Activated naive CD8-positive, alpha-beta T cell treated with anti-CD3 and anti-CD28 coated beads, Interleukin-2, amount 50 U/mL, for 16 hours (primary cell): ENCODE data around the gene PRPF31.
"Not testable (repeated sequence)": the region's sequence is repeated elsewhere in the genome, so short reads cannot be mapped to it uniquely, and the experiment has no call there.

Source experiments
- DNase-seq: peaks from one replicate; pipeline ENCODE4 v3.0.0-alpha.2; 2020; ENCODE audit warnings: low read depth, low spot score

Gene PRPF31, protein sequence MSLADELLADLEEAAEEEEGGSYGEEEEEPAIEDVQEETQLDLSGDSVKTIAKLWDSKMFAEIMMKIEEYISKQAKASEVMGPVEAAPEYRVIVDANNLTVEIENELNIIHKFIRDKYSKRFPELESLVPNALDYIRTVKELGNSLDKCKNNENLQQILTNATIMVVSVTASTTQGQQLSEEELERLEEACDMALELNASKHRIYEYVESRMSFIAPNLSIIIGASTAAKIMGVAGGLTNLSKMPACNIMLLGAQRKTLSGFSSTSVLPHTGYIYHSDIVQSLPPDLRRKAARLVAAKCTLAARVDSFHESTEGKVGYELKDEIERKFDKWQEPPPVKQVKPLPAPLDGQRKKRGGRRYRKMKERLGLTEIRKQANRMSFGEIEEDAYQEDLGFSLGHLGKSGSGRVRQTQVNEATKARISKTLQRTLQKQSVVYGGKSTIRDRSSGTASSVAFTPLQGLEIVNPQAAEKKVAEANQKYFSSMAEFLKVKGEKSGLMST

DNA sequence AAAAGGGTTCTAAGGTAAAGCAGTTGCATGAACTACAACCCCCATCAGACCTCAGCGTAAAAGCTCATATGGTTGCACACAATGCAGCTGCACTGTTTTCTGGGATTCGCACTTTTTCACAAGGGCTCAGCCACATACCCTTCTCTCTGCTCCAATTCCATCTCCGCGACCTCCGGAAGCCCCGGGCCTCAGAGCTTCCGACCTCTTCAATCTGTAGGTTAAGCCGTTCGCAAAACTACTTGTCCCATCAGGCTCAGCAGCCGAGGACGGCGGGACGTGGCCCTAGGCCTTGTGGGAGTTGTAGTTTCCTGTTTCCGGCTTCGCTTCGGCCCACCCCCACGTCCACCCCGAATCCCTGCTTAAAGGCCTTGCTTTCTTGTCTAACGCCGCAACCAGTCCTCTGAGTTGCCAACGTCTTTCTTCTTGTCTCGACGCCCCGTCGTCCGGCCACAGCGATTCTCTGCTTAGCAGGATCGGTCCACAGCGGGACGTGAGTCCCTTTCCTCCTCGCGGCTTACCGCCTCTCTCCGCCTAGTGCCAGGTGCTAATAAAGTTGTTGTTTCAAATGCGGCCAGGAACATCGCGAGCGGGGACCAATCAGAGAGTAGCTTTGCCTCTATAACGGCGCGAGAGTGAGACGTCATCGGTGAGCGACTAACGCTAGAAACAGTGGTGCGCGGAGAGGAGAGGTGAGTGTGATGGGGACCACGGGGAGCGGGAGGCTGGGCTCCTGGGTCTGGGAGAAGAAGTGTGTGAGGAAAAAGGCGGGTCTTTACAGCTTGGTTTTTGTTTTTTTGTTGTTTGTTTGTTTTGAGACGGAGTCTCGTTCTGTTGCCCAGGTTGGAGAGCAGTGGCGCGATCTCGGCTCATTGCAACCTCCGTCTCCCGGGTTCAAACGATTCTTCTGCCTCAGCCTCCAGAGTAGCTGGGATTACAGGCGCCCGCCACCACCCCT is at the start of gene PRPF31, which contains the start of gene TFPT:
PRPF31 (plus strand) TSS at position 646 of the 955 bp plus-strand sequence. CDS start 2,525 bp downstream, outside the sequence.
TFPT (minus strand) TSS at position 549 of the 955 bp plus-strand sequence; CDS start at position 161, 388 bp downstream.
- DNase-seq = peak; percentile 93

DNA sequence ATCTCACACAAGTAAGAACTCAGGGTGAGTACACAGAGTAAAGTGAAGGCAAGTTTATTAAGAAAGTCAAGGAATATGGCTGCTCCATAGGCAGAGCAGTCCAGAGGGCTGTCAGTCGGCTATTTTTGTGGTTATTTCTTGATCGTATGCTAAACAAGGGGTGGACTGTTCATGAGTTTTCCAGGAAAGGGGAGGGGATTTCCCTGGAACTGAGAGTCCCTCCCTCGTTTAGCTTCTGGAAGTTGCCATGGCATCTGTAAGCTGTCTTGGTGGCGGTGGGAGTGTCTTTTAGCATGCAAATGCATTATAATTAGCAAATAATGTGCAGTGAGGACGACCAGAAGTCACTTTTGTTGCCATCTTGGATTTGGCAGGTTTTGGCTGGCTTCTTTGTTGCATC is 46.1 kb upstream of the PRPF31 start:
- no peak for DNase-seq

DNA sequence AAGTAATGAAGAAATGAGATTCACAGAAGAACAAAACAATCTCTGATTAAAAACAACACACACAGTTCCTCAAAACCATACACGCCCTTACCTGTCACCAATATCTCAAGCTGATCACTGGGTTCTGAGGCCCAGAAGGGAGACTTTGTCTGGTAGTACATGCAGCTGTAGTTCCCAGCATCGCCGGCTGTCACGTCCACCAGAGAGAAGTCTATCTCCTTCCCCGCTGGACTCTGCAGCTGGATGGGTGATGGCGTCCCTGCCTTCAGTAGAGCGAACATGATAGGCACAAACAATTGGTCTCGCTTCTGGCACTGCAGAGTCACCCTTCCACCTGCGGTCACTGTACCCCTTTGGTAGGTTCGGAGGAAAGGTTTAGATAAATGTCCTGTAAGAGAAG is 41.7 kb upstream of the PRPF31 start:
- no peak for DNase-seq

DNA sequence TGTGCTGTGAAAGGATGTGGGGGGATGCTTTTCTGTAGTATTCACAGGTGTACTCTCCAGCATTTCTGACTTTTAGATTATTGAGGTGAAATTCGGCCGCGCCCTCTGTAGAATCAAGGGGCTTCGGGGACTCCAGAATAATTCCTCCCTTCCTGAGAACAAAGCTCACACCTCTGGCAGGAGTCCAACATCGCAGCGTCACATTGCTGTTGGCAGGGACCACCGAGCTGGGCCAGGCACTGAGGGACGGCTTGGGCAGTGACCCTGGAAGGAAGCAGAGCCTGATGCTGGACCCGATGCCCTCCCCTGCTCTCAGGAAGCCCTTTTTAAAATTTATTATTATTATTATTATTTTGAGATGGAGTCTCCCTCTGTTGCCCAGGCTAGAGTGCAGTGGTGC is 40.7 kb upstream of the PRPF31 start:
- no peak for DNase-seq

DNA sequence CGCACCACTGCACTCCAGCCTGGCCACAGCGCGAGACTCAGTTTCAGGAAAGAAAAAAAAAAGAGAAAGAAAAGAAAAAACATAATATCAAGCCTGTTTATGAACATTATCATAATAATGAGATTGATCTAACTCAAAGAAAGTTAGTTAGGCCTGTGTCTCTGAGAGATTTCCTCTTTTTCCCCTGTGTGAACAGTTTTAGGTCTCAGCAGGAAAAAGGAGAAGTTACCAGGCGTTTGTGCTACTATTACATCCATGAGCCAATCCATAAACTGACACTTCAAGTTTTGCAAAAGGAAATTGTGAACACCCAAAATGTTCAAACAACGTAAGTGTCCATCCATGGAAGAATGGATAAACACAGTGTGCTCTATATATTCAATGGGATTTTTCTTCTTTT is 38.2 kb upstream of the PRPF31 start:
- no peak for DNase-seq

DNA sequence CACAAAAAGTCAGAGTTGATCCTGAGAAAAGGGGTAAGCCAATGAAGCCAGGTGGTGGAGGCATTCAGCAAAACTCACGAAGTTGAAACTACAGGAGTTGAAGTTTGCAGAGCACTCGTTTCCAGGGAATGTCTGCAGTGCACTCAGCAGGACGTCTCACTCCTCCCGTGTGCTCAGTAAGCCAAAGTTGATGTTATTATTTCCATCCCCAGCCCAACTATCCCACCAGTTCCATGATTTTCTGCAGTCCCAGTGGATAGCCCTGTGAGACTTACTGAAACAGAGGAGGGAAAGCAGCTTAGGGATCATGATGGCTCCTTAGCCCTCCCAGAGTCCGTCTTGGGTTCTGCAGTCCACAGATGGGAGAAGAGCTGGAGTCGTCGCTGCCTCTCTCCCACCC is 34.5 kb upstream of the PRPF31 start, which contains the start of gene TARM1:
TARM1 (minus strand) TSS at position 334 of the 400 bp plus-strand sequence; CDS start at position 309, 25 bp downstream.
- no peak for DNase-seq

DNA sequence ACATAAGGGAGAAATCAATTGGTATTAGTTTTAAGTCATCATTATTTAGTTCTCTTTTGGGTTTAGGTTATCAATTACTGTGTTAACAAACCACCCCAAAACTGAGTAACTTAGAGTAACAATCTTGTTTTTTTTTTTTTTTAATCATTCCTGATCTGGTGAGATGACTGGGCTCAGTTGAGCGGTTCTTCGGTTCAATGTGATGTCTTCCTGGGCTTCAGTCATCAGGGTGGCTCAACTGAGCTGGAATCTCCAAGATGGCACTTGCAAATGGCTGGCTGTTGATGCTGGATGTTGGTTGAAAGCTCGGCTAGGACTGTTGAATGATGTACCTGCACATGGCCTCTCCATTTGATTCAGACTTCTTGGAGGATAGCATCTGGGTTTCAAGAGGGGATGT is 31.1 kb upstream of the PRPF31 start:
- no peak for DNase-seq

DNA sequence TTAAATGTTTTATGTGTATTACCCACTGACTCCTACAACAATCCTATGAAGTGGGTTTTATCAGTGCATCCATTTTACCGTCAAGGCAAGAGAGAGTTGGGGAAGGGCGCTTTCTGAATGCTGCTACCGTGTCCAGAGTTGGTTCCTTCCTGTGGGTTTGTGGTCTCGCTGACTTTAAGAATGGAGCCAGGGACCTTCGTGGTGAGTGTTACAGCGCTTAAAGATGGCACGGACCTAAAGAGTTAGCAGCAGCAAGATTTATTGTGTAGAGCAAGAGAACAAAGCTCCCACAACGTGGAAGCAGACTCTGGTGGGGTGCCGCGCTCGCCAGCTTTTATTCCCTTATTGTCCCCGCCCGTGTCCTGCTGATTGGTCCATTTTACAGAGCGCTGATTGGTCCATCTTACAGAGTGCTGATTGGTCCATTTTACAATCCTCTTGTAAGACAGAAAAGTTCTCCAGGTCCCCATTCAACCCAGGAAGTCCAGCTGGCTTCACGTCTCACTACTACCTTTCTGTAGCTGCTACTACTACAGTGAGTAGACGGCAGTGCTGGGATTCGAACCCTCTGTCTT is 21.0 kb upstream of the PRPF31 start:
- no peak for DNase-seq

DNA sequence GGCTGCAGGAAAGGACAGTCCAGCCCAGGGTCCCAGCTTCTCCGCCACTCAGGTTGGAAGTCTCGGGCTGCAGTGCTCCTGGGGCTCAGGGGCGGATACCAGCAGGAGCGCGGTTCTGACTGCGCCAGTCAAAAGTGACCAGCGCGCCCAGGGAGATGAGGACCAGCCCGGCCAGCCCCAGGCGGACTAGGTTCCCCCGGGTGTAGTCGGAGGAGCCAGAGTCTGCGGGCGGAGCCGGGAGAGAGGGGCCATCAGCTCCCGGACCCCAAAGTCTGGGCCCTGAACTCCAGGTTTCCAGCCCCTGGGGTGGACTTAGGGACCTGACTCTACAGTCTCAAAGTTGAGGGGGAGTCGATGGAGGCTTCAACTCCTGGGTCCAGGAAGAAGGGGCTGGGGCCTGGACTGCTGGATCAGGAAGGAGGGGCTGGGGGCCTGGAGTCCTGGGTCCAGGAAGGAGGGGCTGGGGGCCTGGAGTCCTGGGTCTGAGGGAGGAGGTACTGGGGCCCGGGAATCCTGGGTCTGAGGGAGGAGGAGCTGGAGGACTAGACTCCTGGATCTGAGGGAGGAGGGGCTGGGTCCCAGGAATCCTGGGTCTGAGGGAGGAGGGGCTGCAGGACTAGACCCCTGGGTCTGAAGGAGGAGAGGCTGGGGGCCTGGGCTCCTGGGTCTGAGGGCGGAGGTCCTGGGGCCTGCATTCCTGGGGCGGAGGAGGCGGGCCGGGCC is 20.3 kb upstream of the PRPF31 start:
- DNase-seq = no peak

DNA sequence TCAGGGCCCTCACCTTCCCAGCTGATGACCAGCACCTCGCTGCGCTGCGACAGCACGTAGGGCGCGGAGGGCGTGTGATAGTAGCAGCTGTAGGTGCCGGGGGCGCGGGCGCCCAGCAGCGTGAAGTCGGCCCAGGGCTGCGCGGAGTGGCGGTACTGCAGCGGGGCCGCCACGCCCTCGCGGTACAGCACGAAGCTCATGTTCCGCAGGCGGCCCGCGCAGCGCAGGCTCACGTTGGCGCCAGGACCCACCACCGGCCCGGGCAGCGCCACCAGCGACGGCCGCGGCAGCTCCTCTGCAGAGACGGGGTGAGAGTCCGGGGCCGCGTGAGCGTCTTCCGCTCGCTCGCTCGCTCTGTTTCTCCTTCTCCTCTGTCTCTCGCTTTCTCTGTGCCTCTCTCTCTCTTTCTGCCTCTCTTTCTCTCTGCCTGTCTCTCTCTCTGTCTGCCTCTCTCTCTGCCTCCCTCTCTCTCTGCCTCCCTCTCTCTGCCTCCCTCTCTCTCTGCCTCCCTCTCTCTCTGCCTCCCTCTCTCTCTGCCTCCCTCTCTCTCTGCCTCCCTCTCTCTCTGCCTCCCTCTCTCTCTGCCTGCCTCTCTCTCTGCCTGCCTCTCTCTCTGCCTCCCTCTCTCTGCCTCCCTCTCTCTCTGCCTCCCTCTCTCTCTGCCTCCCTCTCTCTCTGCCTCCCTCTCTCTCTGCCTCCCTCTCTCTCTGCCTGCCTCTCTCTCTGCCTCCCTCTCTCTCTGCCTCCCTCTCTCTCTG is 19.5 kb upstream of the PRPF31 start:
- not testable (repeated sequence) for DNase-seq

DNA sequence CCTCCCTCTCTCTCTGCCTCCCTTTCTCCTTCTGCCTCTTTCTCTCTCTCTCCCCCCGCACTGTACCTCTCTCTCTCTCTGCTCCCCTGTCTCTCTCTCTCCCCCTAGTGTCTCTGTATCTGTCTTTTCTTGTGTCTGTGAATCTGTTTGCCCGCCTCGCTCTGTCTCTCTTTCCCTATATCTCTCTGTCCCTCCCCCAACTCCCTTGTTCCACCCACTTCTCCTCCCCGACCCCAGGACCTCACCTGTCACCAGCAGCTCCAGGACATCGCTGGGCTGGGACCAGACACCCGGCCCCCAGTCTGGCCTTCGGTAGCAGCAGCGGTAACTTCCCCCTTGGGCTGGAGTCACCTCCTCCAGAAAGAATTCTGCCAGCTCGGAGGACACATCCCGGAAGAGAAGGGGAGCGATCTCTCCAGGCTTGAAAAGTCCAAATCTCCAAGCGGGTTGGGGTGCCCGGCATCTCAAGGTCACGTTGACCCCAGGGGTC is 18.9 kb upstream of the PRPF31 start:
- DNase-seq = no peak

DNA sequence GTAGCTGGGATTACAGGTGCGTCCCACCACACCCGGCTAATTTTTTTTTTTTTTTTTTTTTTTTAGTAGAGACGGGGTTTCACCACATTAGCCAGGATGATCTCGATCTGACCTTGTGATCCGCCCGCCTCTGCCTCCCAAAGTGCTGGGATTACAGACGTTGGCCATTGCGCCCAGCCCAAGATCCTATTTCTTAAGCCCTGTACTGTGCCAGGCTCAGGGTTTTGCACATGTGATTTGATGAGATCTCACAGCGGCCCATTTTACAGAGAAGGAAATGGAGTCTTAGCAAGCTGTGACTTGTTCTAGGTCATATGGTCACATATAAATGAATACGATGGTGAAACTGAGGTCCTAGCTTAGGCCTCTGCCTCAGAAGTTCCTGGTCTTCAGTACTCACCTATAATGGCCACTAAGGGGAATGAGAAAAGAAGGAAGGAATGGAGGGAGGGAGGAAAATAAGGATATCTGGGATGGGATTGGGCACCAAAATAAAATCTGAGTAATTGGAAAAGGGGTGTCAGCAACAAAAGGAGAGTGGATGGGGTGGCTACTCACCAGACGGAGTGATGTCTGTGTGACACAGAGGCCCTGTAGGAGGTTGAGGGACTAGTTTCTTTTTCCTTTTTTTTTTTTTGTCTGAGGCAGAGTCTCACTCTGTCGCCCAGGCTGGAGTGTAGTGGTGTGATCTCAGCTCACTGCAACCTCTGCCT is 16.2 kb upstream of the PRPF31 start:
- no peak for DNase-seq

DNA sequence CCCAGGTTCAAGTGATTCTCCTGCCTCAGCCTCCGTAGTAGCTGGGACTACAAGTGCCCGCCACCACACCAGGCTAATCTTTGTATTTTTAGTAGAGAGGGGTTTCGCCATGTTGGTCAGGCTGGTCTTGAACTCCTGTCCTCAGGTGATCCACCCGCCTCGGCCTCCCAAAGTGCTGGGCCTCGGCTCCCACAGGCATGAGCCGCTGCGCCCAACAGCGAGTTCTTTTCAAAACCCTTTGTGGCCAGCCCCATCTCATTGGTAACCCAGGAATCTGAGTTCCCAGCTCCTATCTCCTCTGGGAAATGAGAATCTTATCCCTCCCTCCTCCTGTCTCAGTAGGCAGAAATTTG is 15.7 kb upstream of the PRPF31 start:
- DNase-seq = not testable (repeated sequence)

DNA sequence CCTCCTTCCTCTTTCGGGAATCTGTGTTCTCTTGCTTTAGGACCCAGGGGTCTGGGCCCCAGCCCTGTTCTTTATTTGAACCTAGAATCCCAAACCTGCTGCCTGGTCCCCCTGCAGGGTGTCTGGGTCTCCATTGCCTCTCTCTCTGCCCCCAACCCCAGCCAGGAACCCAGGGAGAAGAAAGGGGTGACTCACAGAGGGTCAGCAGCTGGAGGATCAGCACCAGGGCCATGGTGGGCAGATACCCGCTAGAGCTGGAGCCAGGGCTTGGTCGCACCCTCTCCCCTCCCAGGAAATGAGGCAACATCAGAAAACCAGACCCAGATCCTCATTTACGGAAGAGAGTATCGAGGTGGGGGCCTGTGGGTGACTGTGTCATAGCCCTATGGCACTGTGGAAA is 15.0 kb upstream of the PRPF31 start, which contains the start of gene OSCAR:
OSCAR (minus strand) TSS at position 243 of the 400 bp plus-strand sequence; CDS start at position 232, 11 bp downstream.
- DNase-seq = no peak

DNA sequence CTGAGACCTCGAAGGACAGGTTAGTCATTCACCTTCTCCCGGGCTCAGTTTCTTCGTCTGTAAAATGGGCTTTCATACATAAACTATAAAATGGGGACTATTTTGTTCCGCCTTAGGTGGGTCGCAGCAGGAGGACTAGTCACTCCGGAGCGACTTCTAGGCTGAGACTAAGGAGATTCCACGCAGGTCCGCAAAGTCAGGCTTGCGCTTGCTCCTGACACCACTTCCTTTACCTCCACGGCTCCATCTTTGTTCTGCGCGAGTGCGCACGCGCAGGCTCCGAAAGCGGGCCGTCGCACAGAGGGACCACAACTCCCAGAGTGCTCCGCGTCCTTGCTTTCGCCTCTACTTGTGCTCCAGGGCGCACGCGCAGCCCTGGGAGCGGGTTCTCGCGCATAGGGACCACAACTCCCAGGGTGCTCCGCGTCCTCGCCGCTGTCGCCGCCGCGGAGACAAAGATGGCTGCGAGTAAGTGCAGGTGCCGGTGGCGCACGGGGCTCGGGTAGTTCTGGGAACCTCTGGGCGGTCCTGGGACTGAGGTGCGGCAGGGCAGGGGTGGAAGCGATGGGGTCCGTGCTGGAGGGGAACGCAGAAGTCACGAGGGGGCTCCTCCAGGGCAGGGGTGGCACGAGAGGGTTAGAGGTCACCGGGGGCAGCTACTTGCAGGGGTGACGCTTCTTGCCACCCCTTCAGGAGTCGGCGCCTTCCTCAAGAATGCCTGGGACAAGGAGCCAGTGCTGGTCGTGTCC is 13.0 kb upstream of the PRPF31 start, which contains the start of gene NDUFA3:
NDUFA3 (plus strand) TSS at position 435 of the 749 bp plus-strand sequence; CDS start at position 459, 24 bp downstream.
- DNase-seq = peak; percentile 92

DNA sequence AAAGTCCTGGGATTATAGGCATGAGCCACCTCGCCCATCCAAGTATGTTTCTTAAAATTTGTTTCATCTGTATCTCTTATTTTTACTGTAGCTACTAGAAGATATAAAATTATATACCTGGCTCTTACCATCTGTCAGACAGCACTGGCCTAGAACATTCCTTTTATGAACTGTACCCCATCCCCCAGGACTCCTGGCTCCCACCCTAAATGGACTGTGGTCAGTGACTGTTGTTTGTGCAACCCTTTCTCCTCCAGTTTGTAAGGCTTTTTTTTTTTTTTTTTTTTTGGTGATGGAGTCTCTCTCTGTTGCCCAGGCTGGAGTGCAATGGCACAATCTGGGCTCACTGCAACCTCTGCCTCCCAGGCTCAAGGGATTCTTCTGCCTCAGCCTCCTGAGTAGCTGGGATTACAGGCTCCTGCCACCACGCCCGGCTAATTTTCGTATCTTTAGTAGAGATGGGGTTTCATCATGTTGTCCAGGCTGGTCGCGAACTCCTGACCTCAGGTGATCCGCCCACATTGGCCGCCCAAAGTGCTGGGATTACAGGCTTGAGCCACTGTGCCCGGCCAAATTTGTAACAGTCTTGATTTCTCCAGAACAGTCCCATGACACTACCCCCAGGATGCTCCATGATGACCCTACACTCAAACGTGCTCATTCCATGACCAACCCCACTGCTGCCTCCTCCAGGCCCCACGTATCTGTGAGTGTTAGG is 10.4 kb upstream of the PRPF31 start:
- no peak for DNase-seq

DNA sequence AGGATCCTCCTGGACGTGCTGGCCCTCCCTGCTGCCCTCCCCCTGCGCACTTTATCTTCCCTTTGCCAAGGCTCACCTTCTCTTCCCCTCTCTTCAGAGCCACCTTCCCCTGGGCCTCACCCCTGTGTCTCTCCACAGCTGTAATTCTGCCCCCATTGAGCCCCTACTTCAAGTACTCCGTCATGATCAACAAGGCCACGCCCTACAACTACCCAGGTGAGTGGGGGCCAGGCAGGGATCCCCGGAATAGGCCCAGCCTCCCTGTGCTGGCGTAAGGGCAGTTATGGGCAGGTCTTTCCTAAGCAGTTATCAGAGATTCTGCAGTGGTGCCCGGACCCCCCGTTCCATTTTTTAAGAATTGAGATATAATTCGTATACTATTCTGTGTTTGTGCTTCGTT is 9.8 kb upstream of the PRPF31 start:
- DNase-seq = no peak

DNA sequence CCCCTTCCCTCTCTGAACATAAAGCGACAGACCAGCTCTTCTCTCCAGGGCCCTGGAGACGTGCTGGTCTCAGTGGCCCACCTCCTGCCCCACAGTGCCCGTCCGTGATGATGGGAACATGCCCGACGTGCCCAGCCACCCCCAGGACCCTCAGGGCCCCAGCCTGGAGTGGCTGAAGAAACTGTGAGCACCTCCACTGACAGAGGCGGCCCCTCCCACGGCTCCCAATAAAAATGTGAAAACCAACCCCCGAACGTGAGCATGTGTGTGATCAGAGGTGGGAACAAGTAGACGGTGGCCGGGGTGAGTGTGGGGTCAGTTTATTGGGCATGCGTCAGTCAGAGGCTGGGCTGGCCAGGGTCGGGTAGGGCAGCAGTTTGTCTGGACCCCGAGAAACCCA is 8.8 kb upstream of the PRPF31 start:
- DNase-seq = no peak
